ENCODE data around the gene ZSWIM4.

Gene ZSWIM4

GRCh38 chr19:13844130-13844631, 48.9 kb downstream of the ZSWIM4 start:
- Histone ChIP-seq H3K9me3 (no peaks in the 10 kb centered on the region), H3K27me3 (no peaks in the 10 kb centered on the region), H3K4me3 (ENCODE audit: low read depth, low read length) (no peak overlapping the region), H3K4me1 (peaks cover 24% of the 10 kb centered on the region), H3K36me3 (no peaks in the 10 kb centered on the region)
- DNase-seq = no peak
- TF ChIP-seq CTCF (IDR thresholded peaks at IDR 0.05; ENCODE audit: low read depth, low read length) = no peak

GRCh38 chr19:13846557-13847406, 51.5 kb downstream of the ZSWIM4 start:
- Histone ChIP-seq H3K4me3 (ENCODE audit: low read depth, low read length) (peak overlapping the region; percentile 65), H3K36me3 (no peaks in the 10 kb centered on the region), H3K4me1 (peaks cover 32% of the 10 kb centered on the region), H3K27me3 (no peaks in the 10 kb centered on the region), H3K9me3 (no peaks in the 10 kb centered on the region)
- 0 out of 2 replicates have a peak, but pooled peaks have one; percentile 2 for TF ChIP-seq CTCF (IDR thresholded peaks at IDR 0.05; ENCODE audit: low read depth, low read length)
- peak; percentile 95 for DNase-seq

- no peaks in the 10 kb centered on the region for H3K27me3 ChIP-seq
- DNase-seq = peak; percentile 95
- H3K4me1 ChIP-seq = peaks cover 32% of the 10 kb centered on the region
- no peaks in the 10 kb centered on the region for H3K9me3 ChIP-seq
- peak overlapping the region; percentile 65 for H3K4me3 ChIP-seq (ENCODE audit: low read depth, low read length)
- H3K36me3 ChIP-seq = no peaks in the 10 kb centered on the region
- TF ChIP-seq CTCF (IDR thresholded peaks at IDR 0.05; ENCODE audit: low read depth, low read length) = peak; percentile 26; the same call in 1 of the 2 replicates
These were observed 52.4 kb downstream of the ZSWIM4 start for GRCh38 chr19:13847407-13848339.

- Histone ChIP-seq H3K4me3 (ENCODE audit: low read depth, low read length) (no peak overlapping the region), H3K36me3 (no peaks in the 10 kb centered on the region), H3K27me3 (no peaks in the 10 kb centered on the region), H3K4me1 (peaks cover 28% of the 10 kb centered on the region), H3K9me3 (no peaks in the 10 kb centered on the region)
- TF ChIP-seq CTCF (IDR thresholded peaks at IDR 0.05; ENCODE audit: low read depth, low read length) = no peak
- no peak for DNase-seq
These were observed 53.1 kb downstream of the ZSWIM4 start for GRCh38 chr19:13848340-13848677.

- Histone ChIP-seq H3K27me3 (no peaks in the 10 kb centered on the region), H3K4me1 (peaks cover 23% of the 10 kb centered on the region), H3K9me3 (no peaks in the 10 kb centered on the region), H3K36me3 (no peaks in the 10 kb centered on the region), H3K4me3 (ENCODE audit: low read depth, low read length) (no peak overlapping the region)
- no peak for DNase-seq
- TF ChIP-seq CTCF (IDR thresholded peaks at IDR 0.05; ENCODE audit: low read depth, low read length) = no peak
These were observed 53.8 kb downstream of the ZSWIM4 start for GRCh38 chr19:13848798-13849676.
